Karpas-422 (cell line): ENCODE results near the gene BCKDHA. TPM values are rescaled to one million over a fixed set of nuclear protein-coding genes. Genes with fewer than 3 reads are reported as not detected.
A peak's percentile ranks its signal among the peaks of the same experiment; 100 is the strongest.
"Not testable (repeated sequence)": the region's sequence is repeated elsewhere in the genome, so short reads cannot be mapped to it uniquely, and the experiment has no call there.

Experiments used
- DNase-seq: peaks from one replicate; pipeline ENCODE4 v3.0.0-alpha.2; 2015
- H2AFZ ChIP-seq: fragments of 200-600 bp; sonication (generic); 2 replicates; pipeline ENCODE4 v1.6.1; 2014; ENCODE audit warnings: antibody characterized with exemption, low read length, mixed read lengths
- H3K27ac ChIP-seq: fragments of 200-600 bp; sonication (generic); 2 replicates; pipeline ENCODE4 v1.5.1; 2014; ENCODE audit warnings: mild to moderate bottlenecking, low read length, moderate library complexity
- H3K27me3 ChIP-seq: fragments of 200-600 bp; sonication (generic); 2 replicates; pipeline ENCODE4 v1.6.1; 2014; ENCODE audit warnings: low read length, mixed read lengths
- H3K36me3 ChIP-seq: fragments of 200-600 bp; sonication (generic); 2 replicates; pipeline ENCODE4 v1.6.1; 2014; ENCODE audit warnings: low read length, mixed read lengths; ENCODE audit not compliant: insufficient read depth
- H3K4me1 ChIP-seq: fragments of 200-600 bp; sonication (generic); 2 replicates; pipeline ENCODE4 v1.6.1; 2014; ENCODE audit warnings: mild to moderate bottlenecking, low read length, mixed read lengths
- H3K4me2 ChIP-seq: fragments of 200-600 bp; sonication (generic); 2 replicates; pipeline ENCODE4 v1.6.1; 2014; ENCODE audit warnings: low read length, low read depth, mild to moderate bottlenecking; ENCODE audit not compliant: poor library complexity, severe bottlenecking
- H3K4me3 ChIP-seq: fragments of 200-600 bp; sonication (generic); 2 replicates; pipeline ENCODE4 v1.5.1; 2014; ENCODE audit warnings: mild to moderate bottlenecking, antibody characterized with exemption, low read length, mixed read lengths
- H3K79me2 ChIP-seq: fragments of 200-600 bp; sonication (generic); 2 replicates; pipeline ENCODE4 v1.6.1; 2014; ENCODE audit warnings: mild to moderate bottlenecking, low read length, mixed read lengths
- H3K9ac ChIP-seq: fragments of 200-600 bp; sonication (generic); 2 replicates; pipeline ENCODE4 v1.6.0; 2014; ENCODE audit warnings: low read length
- H3K9me2 ChIP-seq: fragments of 200-600 bp; sonication (generic), shearing (Covaris generic); replicated peaks from 2 replicates; pipeline ENCODE4 v1.6.0; 2014; ENCODE audit warnings: mild to moderate bottlenecking, low read length, moderate library complexity; ENCODE audit not compliant: insufficient read depth
- H3K9me3 ChIP-seq: fragments of 300-700, 200-600 bp; sonication (generic); 2 replicates; pipeline ENCODE4 v1.6.1; 2014; ENCODE audit warnings: low read length, mixed read lengths
- H4K20me1 ChIP-seq: fragments of 200-600 bp; sonication (generic); 2 replicates; pipeline ENCODE4 v1.6.1; 2014; ENCODE audit warnings: mild to moderate bottlenecking, antibody characterized with exemption, low read length, low read depth; ENCODE audit not compliant: insufficient read depth
- small RNA-seq: library from RNA; depleted of rRNA; stranded (forward); fragments of <200 nt; gene quantifications from one replicate; pipeline ENCODE3, GENCODE V24; 2014
- total RNA-seq: library from RNA; depleted of rRNA; stranded (reverse); fragments of >200 nt; shearing (Covaris generic); gene quantifications from 2 replicates; pipeline ENCODE4 v1.2.3, GENCODE V29; 2014; ENCODE audit warnings: low replicate concordance; rRNA removed

Gene BCKDHA
- total RNA-seq, 1 experiment from 2014 or later, result 116 TPM

DNA sequence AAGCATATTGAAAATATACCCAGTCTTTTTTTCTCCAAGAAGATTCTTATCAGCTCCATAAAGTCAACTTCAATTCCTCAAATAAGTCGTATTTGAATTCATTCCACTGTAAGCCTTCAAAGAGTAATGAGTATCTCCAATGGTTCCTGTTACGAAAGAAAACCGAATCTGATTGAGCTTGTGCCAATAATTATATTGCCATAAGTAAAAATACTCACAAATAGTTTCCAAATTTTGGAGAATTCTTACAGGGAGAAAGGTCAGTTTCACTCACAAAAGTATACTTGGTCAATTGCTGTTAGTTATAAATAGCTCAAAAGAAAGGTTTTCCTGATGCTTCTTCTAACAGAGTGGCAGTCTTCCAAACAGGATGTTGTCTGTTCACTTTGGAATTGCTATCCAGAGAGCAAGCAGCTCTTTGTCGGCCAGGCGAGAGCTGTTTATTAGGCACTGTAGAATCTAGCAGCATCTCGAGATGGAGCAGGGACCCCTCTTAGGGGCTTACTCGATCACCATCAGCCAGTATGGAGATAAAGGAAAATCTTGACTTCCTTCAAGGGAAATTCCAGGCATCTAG lies 58.8 kb downstream of the BCKDHA start:
- no peaks in the 10 kb centered on the region for H3K9me3 ChIP-seq
- no peak overlapping the region for H2AFZ ChIP-seq
- H3K9me2 ChIP-seq, result no peaks in the 10 kb centered on the region
- no peak for DNase-seq
- no peaks in the 10 kb centered on the region for H3K4me1 ChIP-seq
- no peaks in the 10 kb centered on the region for H3K79me2 ChIP-seq
- H3K36me3 ChIP-seq, result no peaks in the 10 kb centered on the region
- H3K4me3 ChIP-seq, result no peak overlapping the region
- H3K9ac ChIP-seq, result no peak overlapping the region
- H3K4me2 ChIP-seq, result no peak overlapping the region
- no peak overlapping the region for H3K27ac ChIP-seq
- no peaks in the 10 kb centered on the region for H3K27me3 ChIP-seq
- no peaks in the 10 kb centered on the region for H4K20me1 ChIP-seq

DNA sequence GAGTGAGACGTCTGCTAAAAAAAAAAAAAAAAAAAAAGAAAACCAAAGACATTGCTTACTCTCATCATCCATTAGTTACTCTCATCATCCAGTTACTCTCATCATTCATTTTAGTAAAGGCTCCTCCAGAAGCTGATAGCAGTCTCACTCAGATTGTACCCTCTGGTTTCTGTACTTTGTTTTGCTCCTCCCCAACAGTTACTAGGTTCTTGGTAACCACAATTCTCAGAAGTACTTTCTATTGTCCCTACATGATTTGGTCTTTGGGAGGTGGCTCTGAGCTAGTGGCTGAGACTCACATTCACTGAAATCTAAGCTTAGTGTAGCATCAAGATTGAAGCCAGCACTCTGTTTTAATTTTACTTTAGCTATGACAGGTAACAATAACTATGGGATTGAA lies 59.6 kb downstream of the BCKDHA start:
- Histone ChIP-seq H3K4me2 (no peak overlapping the region), H3K4me3 (no peak overlapping the region), H2AFZ (no peak overlapping the region), H3K4me1 (no peaks in the 10 kb centered on the region), H3K9me3 (no peaks in the 10 kb centered on the region), H3K27ac (no peak overlapping the region), H3K36me3 (no peaks in the 10 kb centered on the region), H4K20me1 (no peaks in the 10 kb centered on the region), H3K9me2 (no peaks in the 10 kb centered on the region), H3K9ac (no peak overlapping the region), H3K79me2 (no peaks in the 10 kb centered on the region), H3K27me3 (no peaks in the 10 kb centered on the region)
- DNase-seq, result no peak

DNA sequence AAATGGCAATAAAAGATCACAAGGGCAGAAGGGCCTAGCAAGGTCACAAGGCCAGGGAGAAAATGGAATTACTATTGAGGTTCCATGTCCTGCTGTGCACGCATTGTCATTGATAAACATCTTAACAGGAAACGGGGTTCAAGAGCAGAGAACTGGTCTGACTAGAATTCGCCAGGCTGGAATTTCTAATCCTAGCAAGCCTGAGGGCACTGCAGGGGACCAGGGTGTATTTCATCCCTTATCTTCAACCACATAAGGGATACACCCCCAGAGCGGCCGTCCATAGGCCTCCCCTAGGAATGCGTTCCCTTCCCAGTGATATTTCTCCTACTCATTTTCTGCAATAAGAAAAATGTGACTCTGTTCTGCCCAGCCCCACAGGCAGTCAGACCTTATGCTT lies 64.9 kb downstream of the BCKDHA start:
- Histone ChIP-seq H3K4me1 (peaks cover 9% of the 10 kb centered on the region), H3K4me3 (no peak overlapping the region), H3K4me2 (no peak overlapping the region), H3K27ac (no peak overlapping the region), H2AFZ (no peak overlapping the region), H4K20me1 (no peaks in the 10 kb centered on the region), H3K36me3 (no peaks in the 10 kb centered on the region), H3K27me3 (no peaks in the 10 kb centered on the region), H3K9ac (no peak overlapping the region), H3K9me2 (no peaks in the 10 kb centered on the region), H3K9me3 (no peaks in the 10 kb centered on the region), H3K79me2 (no peaks in the 10 kb centered on the region)
- DNase-seq, result no peak

DNA sequence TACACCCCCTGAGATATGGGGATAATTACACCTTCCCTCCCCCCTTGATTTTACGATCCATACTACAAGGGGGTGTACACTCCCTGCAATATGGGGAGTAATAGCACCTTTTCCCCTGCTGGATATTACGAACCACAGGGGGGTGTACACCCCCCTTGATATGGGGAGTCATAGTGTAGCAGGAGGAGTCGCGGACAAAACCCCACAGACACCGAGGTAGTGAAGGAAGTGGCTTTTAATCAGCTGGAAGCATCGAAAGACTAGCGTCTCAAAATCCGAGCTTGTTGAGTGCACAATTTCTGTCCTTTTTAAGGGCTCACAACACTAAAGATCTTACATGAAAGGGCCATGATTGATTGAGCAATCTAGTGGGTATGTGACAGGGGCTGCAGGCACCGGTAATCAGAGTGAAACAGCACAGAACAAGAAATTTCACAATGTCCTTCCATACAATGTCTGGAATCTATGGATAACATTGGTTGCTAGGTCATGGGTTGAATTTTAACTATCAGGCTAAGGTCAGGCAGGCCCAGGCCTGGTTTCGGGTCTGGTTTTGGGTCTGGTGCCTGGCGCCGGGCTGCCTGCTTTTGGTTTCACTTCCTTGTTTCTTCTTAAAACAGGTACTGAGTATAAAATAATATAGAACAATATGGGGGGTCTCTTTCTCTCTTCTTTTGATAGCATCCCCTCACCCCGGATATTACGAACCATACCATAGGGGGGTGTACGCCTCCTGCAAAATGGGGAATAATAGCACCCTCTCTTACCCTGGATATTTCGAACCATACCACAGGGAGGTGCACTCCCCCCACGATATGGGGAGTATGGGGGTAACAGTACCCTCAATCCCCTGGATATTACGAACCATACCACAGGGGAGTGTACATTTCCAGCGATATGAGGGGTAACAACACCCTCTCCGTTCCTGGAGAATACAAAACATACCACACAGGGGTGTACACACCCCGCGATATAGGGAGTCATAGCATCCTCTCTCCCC lies 65.9 kb downstream of the BCKDHA start:
- not testable (repeated sequence) for H3K27ac ChIP-seq, H3K4me3 ChIP-seq, H3K9ac ChIP-seq, H3K27me3 ChIP-seq, H3K9me2 ChIP-seq, H3K9me3 ChIP-seq, H3K4me1 ChIP-seq, H4K20me1 ChIP-seq, H3K36me3 ChIP-seq, H3K79me2 ChIP-seq
- H2AFZ ChIP-seq, result peak overlapping the region; percentile 77; the same call in 1 of the 2 replicates
- H3K4me2 ChIP-seq, result peak overlapping the region; percentile 59
- DNase-seq, result peak; percentile 53

Small RNA genes lying within 50 kb of the gene (small RNA-seq; reads per million reads assigned to genes)
- not detected for gene RF00017

Other genes with a start within 250 kb of the BCKDHA start
- not detected in 2 replicates for gene CYP2S1, start 204.6 kb upstream of the BCKDHA start, total RNA-seq
- not detected in 2 replicates for gene AXL, start 178.6 kb upstream of the BCKDHA start, total RNA-seq
- gene HNRNPUL1, start 133.4 kb upstream of the BCKDHA start, total RNA-seq, result 99.4 and 144 TPM in 2 replicates
- gene CCDC97, start 87.6 kb upstream of the BCKDHA start, total RNA-seq, result 15.5 and 17.3 TPM in 2 replicates
- 17.5 and 26.0 TPM in 2 replicates for gene TGFB1, start 43.9 kb upstream of the BCKDHA start, total RNA-seq
- gene B9D2, start 33.7 kb upstream of the BCKDHA start, total RNA-seq, result 4.1 and 7.6 TPM in 2 replicates
- gene TMEM91, start 21.3 kb upstream of the BCKDHA start, total RNA-seq, result 1.3 and 4.9 TPM in 2 replicates
- gene EXOSC5, start 459 bp upstream of the BCKDHA start, total RNA-seq, result 67.6 and 74.7 TPM in 2 replicates
- not detected in 2 replicates for gene B3GNT8, start 29.6 kb downstream of the BCKDHA start, total RNA-seq
- 25.1 and 30.3 TPM in 2 replicates for gene DMAC2, start 42.1 kb downstream of the BCKDHA start, total RNA-seq
- not detected in 2 replicates for gene ERICH4, start 45.3 kb downstream of the BCKDHA start, total RNA-seq
- not detected in 2 replicates for gene CEACAM21, start 178.3 kb downstream of the BCKDHA start, total RNA-seq
- not detected in 2 replicates for gene CEACAM4, start 229.3 kb downstream of the BCKDHA start, total RNA-seq